IMR-90 (cell line): ENCODE data around the gene PCGF3. TPM values are rescaled to one million over a fixed set of nuclear protein-coding genes. Genes with fewer than 3 reads are reported as not detected.
"Not testable (repeated sequence)": the region's sequence is repeated elsewhere in the genome, so short reads cannot be mapped to it uniquely, and the experiment has no call there.

ENCODE experiments used
- ATAC-seq: fragments of 200-7000 bp; cut with Tn5 transposase; 2 replicates; pipeline ENCODE4 v1.9.1; 2020; ENCODE audit warnings: low read depth, mild to moderate bottlenecking, moderate library complexity
- BruUV-seq: library from RNA; stranded (reverse); fragments of 400-500 nt; replicated peaks from 2 replicates; lab custom pipeline; 2021; lab: Mats Ljungman, UMichigan
- CTCF ChIA-PET: fragments of 300-600 bp; formaldehyde crosslinking; extraction: SDS; loops from one replicate; lab custom pipeline; 2021; ENCODE audit warnings: antibody characterized with exemption; lab: Yijun Ruan, JAX
- POLR2A ChIA-PET: fragments of 300-600 bp; sonication (Branson Sonifier 250); formaldehyde crosslinking; loops from one replicate; lab custom pipeline; 2022; ENCODE audit warnings: antibody characterized with exemption; ENCODE audit not compliant: unreplicated experiment; lab: Charles Lee
- DNase-seq: peaks from one replicate; pipeline ENCODE4 v3.0.0; 2013
- H2AFZ ChIP-seq: replicated peaks from 2 replicates; pipeline ENCODE3; 2013; ENCODE audit warnings: low read length, mild to moderate bottlenecking; ENCODE audit not compliant: poor library complexity
- H2AK5ac ChIP-seq: 2 replicates; pipeline ENCODE4 v1.6.1; 2013; ENCODE audit warnings: low read depth, low read length, inconsistent platforms
- H2AK9ac ChIP-seq: replicated peaks from 2 replicates; pipeline ENCODE3; 2013; ENCODE audit warnings: mild to moderate bottlenecking, low read depth, low read length, moderate library complexity; ENCODE audit not compliant: poor library complexity
- H2BK120ac ChIP-seq: 2 replicates; pipeline ENCODE4 v1.6.1; 2013; ENCODE audit warnings: low read depth, low read length, inconsistent platforms
- H2BK15ac ChIP-seq: 3 replicates; pipeline ENCODE4 v1.6.1; 2013; ENCODE audit warnings: low read depth, low read length, inconsistent platforms
- H2BK20ac ChIP-seq: 2 replicates; pipeline ENCODE4 v1.6.1; 2013; ENCODE audit warnings: low read depth, mild to moderate bottlenecking, inconsistent platforms, low read length, moderate library complexity
- H2BK5ac ChIP-seq: 2 replicates; pipeline ENCODE4 v1.6.1; 2013; ENCODE audit warnings: mild to moderate bottlenecking, low read depth, low read length, inconsistent platforms; ENCODE audit not compliant: poor library complexity, severe bottlenecking
- H3K14ac ChIP-seq: replicated peaks from 2 replicates; pipeline ENCODE4 v1.6.1; 2013; ENCODE audit warnings: low read depth, low read length, inconsistent platforms
- H3K18ac ChIP-seq: 2 replicates; pipeline ENCODE4 v1.6.1; 2013; ENCODE audit warnings: low read depth, low read length, control low read depth
- H3K23ac ChIP-seq: 2 replicates; pipeline ENCODE4 v1.6.1; 2013; ENCODE audit warnings: low read depth, low read length, inconsistent platforms
- H3K27ac ChIP-seq: 2 replicates; pipeline ENCODE4 v1.5.1; 2013; ENCODE audit warnings: mild to moderate bottlenecking, control low read depth, low read length; ENCODE audit not compliant: insufficient read depth
- H3K27me3 ChIP-seq: 2 replicates; pipeline ENCODE4 v1.6.1; 2013; ENCODE audit warnings: low read length; ENCODE audit not compliant: control insufficient read depth, insufficient read depth
- H3K36me3 ChIP-seq: 2 replicates; pipeline ENCODE4 v1.6.1; 2013; ENCODE audit warnings: low read length, mixed read lengths; ENCODE audit not compliant: control insufficient read depth, insufficient read depth
- H3K4ac ChIP-seq: 2 replicates; pipeline ENCODE4 v1.6.1; 2013; ENCODE audit warnings: low read depth, low read length, inconsistent platforms
- H3K4me1 ChIP-seq: 2 replicates; pipeline ENCODE4 v1.6.1; 2013; ENCODE audit warnings: low read length, mixed read lengths; ENCODE audit not compliant: control insufficient read depth, insufficient read depth
- H3K4me2 ChIP-seq: 2 replicates; pipeline ENCODE4 v1.6.1; 2013; ENCODE audit warnings: low read depth, mild to moderate bottlenecking, control low read depth, low read length, moderate library complexity
- H3K4me3 ChIP-seq: 2 replicates; pipeline ENCODE4 v1.5.1; 2013; ENCODE audit warnings: low read depth, mild to moderate bottlenecking, control low read depth, low read length, moderate library complexity; ENCODE audit not compliant: insufficient read depth
- H3K56ac ChIP-seq: 2 replicates; pipeline ENCODE4 v1.6.1; 2013; ENCODE audit warnings: low read length, inconsistent platforms; ENCODE audit not compliant: insufficient read depth; ENCODE audit errors: extremely low read depth
- H3K79me1 ChIP-seq, 2 experiments: 2 replicates each; pipeline ENCODE4 v1.6.1; 2013; ENCODE audit warnings: low read length in 2 of 2, inconsistent platforms in 1 of 2, low read depth in 1 of 2
- H3K9ac ChIP-seq: 2 replicates; pipeline ENCODE4 v1.6.1; 2013; ENCODE audit warnings: low read depth, low read length, control low read depth
- H3K9me1 ChIP-seq: 2 replicates; pipeline ENCODE4 v1.6.1; 2013; ENCODE audit warnings: low read length, inconsistent platforms; ENCODE audit not compliant: insufficient read depth
- H3K9me3 ChIP-seq: 2 replicates; pipeline ENCODE4 v1.6.1; 2013; ENCODE audit warnings: low read length; ENCODE audit not compliant: control insufficient read depth, insufficient read depth
- H4K20me1 ChIP-seq: 2 replicates; pipeline ENCODE4 v1.6.1; 2013; ENCODE audit warnings: low read length, inconsistent platforms; ENCODE audit not compliant: insufficient read depth
- H4K5ac ChIP-seq: 2 replicates; pipeline ENCODE4 v1.6.1; 2013; ENCODE audit warnings: mild to moderate bottlenecking, low read depth, low read length, control low read depth
- H4K8ac ChIP-seq, 2 experiments: 2 replicates each; pipeline ENCODE4 v1.6.1; 2013; ENCODE audit warnings: low read depth in 2 of 2, low read length in 2 of 2, control low read depth in 1 of 2, inconsistent platforms in 1 of 2
- H4K91ac ChIP-seq: 2 replicates; pipeline ENCODE4 v1.6.1; 2013; ENCODE audit warnings: low read depth, low read length, inconsistent platforms; ENCODE audit not compliant: insufficient read depth
- MAFK ChIP-seq: IDR thresholded peaks from 2 replicates; pipeline ENCODE4 v1.6.1; 2012; ENCODE audit warnings: low read depth, low read length, improper control_type of control experiment
- MXI1 ChIP-seq: IDR thresholded peaks from 2 replicates; pipeline ENCODE4 v1.6.1; 2012; ENCODE audit warnings: low read depth, mild to moderate bottlenecking, low read length, moderate library complexity, borderline replicate concordance
- RAD21 ChIP-seq: IDR thresholded peaks from 2 replicates; pipeline ENCODE4 v1.6.1; 2012; ENCODE audit warnings: low read length, improper control_type of control experiment
- RFX5 ChIP-seq: IDR thresholded peaks from 2 replicates; pipeline ENCODE4 v1.8.0; 2012; ENCODE audit warnings: low read depth, mild to moderate bottlenecking, low read length, moderate library complexity
- WGBS, 2 experiments: methylation state at CpG; one replicate each; pipeline versions ENCODE4 v1.1.5 to v1.1.7; 2013; ENCODE audit warnings: missing lambda C conversion rate in 2 of 2; ENCODE audit not compliant: insufficient read length in 1 of 2; ENCODE audit errors: extremely low coverage in 2 of 2; 5-methylcytosine and 5-hydroxymethylcytosine counted together
- dilution Hi-C: fragments of 300-500 bp; cut with HindIII; formaldehyde crosslinking; loops from one replicate; pipeline ENCODE4 v1.14.3; 2018; ENCODE audit warnings: low sequenced_read_pairs; ENCODE audit not compliant: unreplicated experiment
- in situ Hi-C: fragments of 300-500 bp; cut with MboI; formaldehyde crosslinking; loops from 3 replicates; pipeline ENCODE4 v1.14.3; 2019; ENCODE audit warnings: low sequenced_read_pairs, inconsistent platforms, mixed read lengths
- intact Hi-C: fragments of 100-400 bp; cut with micrococcal nuclease; formaldehyde crosslinking; loops from 2 replicates; pipeline ENCODE4 v1.10.0; 2022
- polyA plus RNA-seq, 3 experiments: library from polyadenylated mRNA; depleted of rRNA; stranded (reverse); fragments of >200 nt; gene quantifications; 2 replicates each; pipeline ENCODE4 v1.2.3, GENCODE V29; 2012; ENCODE audit warnings: low replicate concordance in 1 of 3
- total RNA-seq: library from RNA; depleted of rRNA; stranded (reverse); fragments of >200 nt; gene quantifications from 2 replicates; pipeline ENCODE4 v1.2.3, GENCODE V29; 2012

PCGF3 gene
- total and polyA plus RNA-seq, 2 of the 4 experiments (the other 2 are of a cell fraction) = 40.0 to 55.3 TPM

- no peaks in the 10 kb centered on the region for H3K4me1 ChIP-seq
- H3K9me1 ChIP-seq = no peaks in the 10 kb centered on the region
- H4K5ac ChIP-seq = no peak overlapping the region
- no peak overlapping the region for H4K91ac ChIP-seq
- ChIA-PET POLR2A (no interaction called here), CTCF (no interaction called here)
- no peak overlapping the region for H3K4ac ChIP-seq
- no peak overlapping the region for H3K9ac ChIP-seq
- H2BK120ac ChIP-seq = no peak overlapping the region
- no peak overlapping the region for H3K14ac ChIP-seq
- no peak overlapping the region for H2BK15ac ChIP-seq
- no peak overlapping the region for H4K8ac ChIP-seq
- ATAC-seq (no peak), DNase-seq (no peak)
- H3K36me3 ChIP-seq = no peaks in the 10 kb centered on the region
- H3K18ac ChIP-seq = no peak overlapping the region
- WGBS, 2 experiments = 80% methylated on average over 32 of the region's 44 CpGs; no CpG with 5 or more reads in 1 of the 2 experiments
- in situ Hi-C loops (no loop called here), intact Hi-C loops (no loop called here), dilution Hi-C loops (no loop called here)
- H3K9me3 ChIP-seq = peaks cover 5% of the 10 kb centered on the region
- H2AK9ac ChIP-seq = no peak overlapping the region
- BruUV-seq = no TSS peak
- no peaks in the 10 kb centered on the region for H3K79me1 ChIP-seq
- no peak overlapping the region for H3K4me3 ChIP-seq
- H3K27me3 ChIP-seq = peaks cover 15% of the 10 kb centered on the region
- no peaks in the 10 kb centered on the region for H4K20me1 ChIP-seq
- no peak overlapping the region for H3K56ac ChIP-seq
- no peak overlapping the region for H2BK20ac ChIP-seq
- no peak overlapping the region for H3K27ac ChIP-seq
- no peak overlapping the region for H2AFZ ChIP-seq
- H2BK5ac ChIP-seq = no peak overlapping the region
- H3K23ac ChIP-seq = no peak overlapping the region
- no peak overlapping the region for H2AK5ac ChIP-seq
- no peak for TF ChIP-seq RFX5
- TF ChIP-seq RAD21 = no peak
- no peak for TF ChIP-seq MXI1
- no peak for TF ChIP-seq MAFK
- no peak overlapping the region for H3K4me2 ChIP-seq
Measured at GRCh38 chr4:804804-805203, 99.2 kb downstream of the PCGF3 start.

- H3K14ac ChIP-seq, H2BK120ac ChIP-seq, H3K27ac ChIP-seq, H3K23ac ChIP-seq, H4K8ac ChIP-seq, H3K18ac ChIP-seq, POLR2A ChIA-PET, H4K20me1 ChIP-seq, dilution Hi-C loops, H2BK15ac ChIP-seq, H2AFZ ChIP-seq, intact Hi-C loops, H2BK5ac ChIP-seq, ATAC-seq, H4K5ac ChIP-seq, H3K4me3 ChIP-seq, H3K4ac ChIP-seq, H3K4me1 ChIP-seq, H3K36me3 ChIP-seq, H2AK9ac ChIP-seq, H3K4me2 ChIP-seq, BruUV-seq, CTCF ChIA-PET, H3K79me1 ChIP-seq, DNase-seq, H3K56ac ChIP-seq, H2BK20ac ChIP-seq, H3K9me3 ChIP-seq, H3K9me1 ChIP-seq, H2AK5ac ChIP-seq, H4K91ac ChIP-seq, in situ Hi-C loops, H3K9ac ChIP-seq: not testable (repeated sequence)
- H3K27me3 ChIP-seq = peaks cover 14% of the 10 kb centered on the region
- WGBS, 2 experiments = no CpG with 5 or more reads among the region's 4 CpGs
Measured at GRCh38 chr4:806979-807378, 101.3 kb downstream of the PCGF3 start.
